ENCODE data around the gene ORMDL1.
A peak's percentile ranks its signal among the peaks of the same experiment; 100 is the strongest.

ORMDL1 gene, protein sequence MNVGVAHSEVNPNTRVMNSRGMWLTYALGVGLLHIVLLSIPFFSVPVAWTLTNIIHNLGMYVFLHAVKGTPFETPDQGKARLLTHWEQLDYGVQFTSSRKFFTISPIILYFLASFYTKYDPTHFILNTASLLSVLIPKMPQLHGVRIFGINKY

GRCh38 chr2:189783927-189784867, at the start of gene ORMDL1, which contains the start of gene PMS1:
TSS of gene ORMDL1 (minus strand) at chr2:189784339. CDS start at chr2:189782595, 1,744 bp downstream.
TSS of gene PMS1 (plus strand) at chr2:189784450. CDS start at chr2:189791810, 7,360 bp downstream.
- intact Hi-C loops (cut with DNase I) = loop anchor here (5.0 kb wide), 1 partner anchor 122 kb away; the partner anchor contains the start of gene ASNSD1
- DNase-seq = peak; percentile 90 to 99 (median 97)

- DNase-seq = no peak
- intact Hi-C loops (cut with DNase I) = no loop called here
Measured at GRCh38 chr2:189830510-189830909, 46.4 kb upstream of the ORMDL1 start.

DNA sequence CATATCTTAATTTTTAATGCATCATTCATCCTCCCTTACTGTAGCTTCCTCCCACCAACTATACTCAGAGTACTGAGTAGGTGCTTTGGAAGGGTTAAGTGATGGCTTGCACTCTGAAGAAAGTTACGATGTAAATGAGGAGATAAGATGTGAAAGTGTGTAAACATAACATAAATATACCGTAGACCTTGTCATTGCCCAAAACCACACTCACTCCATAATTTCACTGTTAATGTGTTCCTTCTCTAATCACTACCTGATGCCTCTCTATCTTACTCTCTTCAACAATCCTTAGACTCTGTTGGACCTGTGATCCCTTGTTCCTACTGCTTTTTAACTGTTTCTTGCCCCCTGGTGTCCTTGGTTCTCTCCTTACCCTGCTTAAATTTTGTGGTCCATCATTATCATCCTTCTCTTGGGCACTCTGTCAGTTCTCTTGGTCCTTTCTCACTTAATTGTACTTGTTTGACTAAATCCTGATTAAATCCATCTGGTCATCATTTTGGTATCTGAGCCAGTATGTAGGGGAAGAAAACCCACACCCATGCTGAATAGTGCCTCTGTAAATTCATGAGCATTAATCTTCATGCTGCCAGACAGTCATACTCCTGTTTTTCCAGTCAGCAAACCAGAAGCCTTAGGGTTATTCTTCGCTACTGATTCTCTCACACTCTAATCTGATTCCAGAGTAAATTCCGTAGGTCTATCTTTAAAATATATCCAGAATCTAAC, 45.1 kb upstream of the ORMDL1 start:
- intact Hi-C loops (cut with DNase I) = no loop called here
- DNase-seq = no peak

DNA sequence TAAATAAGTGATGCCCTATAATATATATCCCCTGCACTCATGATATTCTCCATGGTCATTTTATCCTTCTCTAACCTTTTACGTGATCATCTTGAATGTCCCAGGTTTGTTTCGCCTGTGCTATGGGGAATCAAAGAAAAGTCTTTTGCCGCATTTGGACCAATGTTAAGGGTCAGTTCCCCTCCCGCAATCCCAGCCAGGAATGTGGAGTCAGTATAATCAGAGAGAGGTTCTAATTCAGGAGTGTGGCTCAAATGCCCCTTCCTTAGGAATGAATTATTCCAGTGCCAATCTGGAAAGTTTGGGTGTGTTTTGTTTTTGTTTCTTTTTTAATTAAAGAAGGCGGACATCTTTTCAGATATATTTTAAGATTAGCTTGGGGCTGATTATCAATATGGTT, 41.9 kb upstream of the ORMDL1 start:
- intact Hi-C loops (cut with DNase I) = no loop called here
- no peak for DNase-seq

DNA sequence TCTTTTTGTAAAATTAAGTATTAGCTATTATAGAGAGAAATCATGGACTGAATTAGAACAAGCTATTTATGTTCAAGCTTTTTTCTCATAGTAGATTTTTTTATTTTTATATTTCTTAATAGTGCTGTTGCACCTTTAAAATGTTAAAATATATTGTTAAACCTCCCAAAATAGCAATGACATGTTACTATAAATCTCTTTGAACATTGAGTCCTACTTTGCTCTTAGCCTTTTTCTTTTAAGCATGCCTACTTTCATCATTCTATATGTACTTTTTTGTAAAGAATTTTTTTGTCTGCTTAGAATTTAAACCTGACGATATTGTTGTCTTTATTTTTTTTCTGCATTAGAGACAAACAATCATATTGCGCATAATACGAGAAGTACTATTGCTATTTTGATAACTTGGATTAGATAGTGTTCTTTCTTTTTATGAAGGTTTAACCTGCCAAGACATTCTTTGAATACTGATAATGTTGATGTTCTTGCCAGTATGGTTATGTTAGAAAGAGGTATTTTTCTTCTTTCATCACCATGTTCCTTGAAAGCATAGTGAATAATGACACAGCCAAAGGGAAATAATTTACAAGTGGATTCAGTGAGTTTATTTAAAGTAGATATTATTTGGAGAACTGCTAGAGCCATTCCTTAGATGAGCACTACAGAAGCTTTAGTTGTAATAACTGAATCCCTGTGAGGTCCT, 40.7 kb upstream of the ORMDL1 start:
- DNase-seq = no peak
- intact Hi-C loops (cut with DNase I) = no loop called here

GRCh38 chr2:189821953-189822748, 38.0 kb upstream of the ORMDL1 start:
- no peak for DNase-seq
- intact Hi-C loops (cut with DNase I) = no loop called here

- no peak for DNase-seq
- intact Hi-C loops (cut with DNase I) = no loop called here
Measured at GRCh38 chr2:189819297-189819704, 35.2 kb upstream of the ORMDL1 start.

DNA sequence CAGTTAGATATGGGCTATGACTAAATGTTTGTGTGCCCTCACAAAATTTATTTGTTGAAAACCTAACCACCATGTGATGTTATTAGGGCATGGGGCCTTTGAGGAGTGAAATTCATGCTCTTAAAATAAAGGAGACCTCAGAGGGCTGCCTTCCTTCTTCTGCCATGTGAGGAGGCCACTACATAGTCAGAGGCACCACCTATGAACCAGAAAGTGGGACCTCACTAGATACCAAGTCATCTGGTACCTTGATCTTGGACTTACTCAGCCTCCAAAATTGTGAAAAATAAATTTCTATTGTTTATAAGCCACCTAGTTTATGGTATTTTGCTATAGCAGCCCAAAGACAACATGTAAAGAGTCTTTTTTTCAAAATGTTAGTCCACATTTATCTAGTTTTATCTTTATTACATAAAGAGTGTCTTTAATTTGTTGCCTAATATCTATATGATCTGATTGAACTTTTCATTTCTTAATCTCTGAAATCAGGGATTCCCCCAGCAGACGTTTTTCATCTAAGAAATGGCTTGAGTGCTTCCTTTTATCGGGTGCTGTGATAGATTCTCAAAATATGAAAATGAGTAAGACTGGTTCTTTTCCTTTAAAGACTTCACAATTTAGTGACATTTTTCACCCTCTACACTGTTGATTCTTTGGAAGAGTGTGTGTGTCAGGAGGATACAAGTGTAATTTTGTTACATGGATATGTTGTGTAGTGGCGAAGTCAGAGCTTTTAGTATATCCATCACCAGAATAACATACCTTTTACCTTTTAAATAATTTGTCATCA, 34.3 kb upstream of the ORMDL1 start:
- intact Hi-C loops (cut with DNase I) = no loop called here
- DNase-seq = no peak

DNA sequence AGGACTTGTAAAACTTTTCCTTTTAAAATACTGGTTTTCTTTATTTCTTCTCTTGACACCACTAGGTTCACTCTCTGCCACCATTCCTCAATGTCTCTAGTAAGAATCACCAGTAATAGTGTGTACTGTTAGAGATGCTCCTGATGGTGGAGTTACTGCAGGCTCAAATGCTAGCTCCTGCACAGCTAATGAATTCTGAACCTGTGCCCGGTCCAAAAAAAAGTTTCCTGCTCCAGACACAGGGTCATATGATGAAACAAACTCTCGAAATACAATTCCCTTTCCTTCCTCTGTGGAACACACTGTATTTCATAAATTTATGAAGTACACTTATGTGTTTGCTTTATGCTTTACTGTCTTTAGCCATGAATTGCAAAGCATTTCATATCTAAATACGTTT, 19.3 kb upstream of the ORMDL1 start:
- no peak for DNase-seq
- intact Hi-C loops (cut with DNase I) = no loop called here

DNA sequence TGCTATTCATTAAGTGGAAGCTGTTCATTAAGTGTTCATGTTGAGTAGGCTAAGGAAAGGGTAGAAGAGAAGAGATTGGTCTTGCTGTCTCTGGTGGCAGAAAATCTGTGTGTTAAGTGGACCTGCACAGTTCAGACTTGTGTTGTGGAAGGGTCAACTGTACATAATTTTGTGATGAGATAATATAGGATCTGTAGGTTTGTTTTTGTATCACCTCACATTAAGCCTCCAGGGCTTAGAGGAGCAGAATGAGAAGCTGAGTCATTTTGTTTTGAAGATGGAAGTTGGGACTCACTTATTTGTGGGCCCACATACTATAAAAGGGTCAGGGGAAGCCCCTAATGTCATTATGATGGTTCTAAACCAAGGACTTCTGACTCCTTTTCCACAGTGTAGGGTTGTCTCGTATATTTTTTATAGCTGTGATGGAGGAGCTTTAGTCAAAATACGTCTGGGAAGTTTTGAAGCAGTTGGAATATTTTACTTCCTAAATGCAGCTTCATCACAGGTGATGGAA, 18.3 kb upstream of the ORMDL1 start:
- intact Hi-C loops (cut with DNase I) = no loop called here

DNA sequence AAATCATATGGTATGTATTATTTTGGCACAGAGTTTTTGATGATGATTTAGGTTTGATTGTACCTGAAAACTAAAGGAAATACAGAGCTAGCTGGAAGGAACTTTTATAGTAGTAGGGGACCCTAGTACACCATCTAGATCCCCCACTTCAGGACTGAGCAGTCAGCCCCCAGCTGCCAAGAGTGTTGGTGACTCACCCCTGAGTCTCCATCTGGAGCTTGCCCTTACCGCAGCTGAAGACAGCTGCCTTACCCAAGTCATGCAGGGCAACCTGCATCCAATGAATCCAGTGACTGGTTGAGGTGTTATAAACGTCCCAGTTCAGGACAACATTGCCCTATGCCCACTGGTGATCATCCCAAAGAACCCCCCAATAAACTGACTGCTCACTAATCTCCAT, 15.4 kb upstream of the ORMDL1 start:
- no peak for DNase-seq
- intact Hi-C loops (cut with DNase I) = no loop called here

More for the DNA sequence above, 18.3 kb upstream of the ORMDL1 start:
- DNase-seq = no peak

DNA sequence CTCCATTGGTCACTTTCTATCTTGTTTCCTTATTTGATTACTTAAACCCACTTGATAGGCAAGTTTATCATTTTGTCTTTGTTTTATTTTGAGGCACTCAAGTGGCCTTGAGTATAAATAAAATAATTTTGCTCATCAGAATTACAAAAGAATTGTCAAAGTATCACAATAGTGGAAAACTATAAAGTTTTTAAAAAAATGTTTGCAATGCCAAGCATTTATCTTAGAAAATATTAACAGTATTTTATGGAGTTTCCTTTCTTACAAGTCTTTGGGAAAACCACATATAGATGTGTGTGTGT, 14.8 kb upstream of the ORMDL1 start:
- no peak for DNase-seq
- intact Hi-C loops (cut with DNase I) = no loop called here

GRCh38 chr2:189798312-189799029, 14.3 kb upstream of the ORMDL1 start:
- peak in 3 of 42 donors; percentile 6 to 29 (median 9) for DNase-seq
- intact Hi-C loops (cut with DNase I) = no loop called here

- intact Hi-C loops (cut with DNase I) = no loop called here
- DNase-seq = peak in 4 of 42 donors; percentile 6 to 12 (median 10)
Measured at GRCh38 chr2:189797902-189798301, 13.8 kb upstream of the ORMDL1 start.

GRCh38 chr2:189794310-189794709, 10.2 kb upstream of the ORMDL1 start:
- intact Hi-C loops (cut with DNase I) = no loop called here

GRCh38 chr2:189791338-189792042, 7.4 kb upstream of the ORMDL1 start:
- no peak for DNase-seq
- intact Hi-C loops (cut with DNase I) = no loop called here

More at GRCh38 chr2:189794310-189794709, 10.2 kb upstream of the ORMDL1 start:
- DNase-seq = no peak
